Measurements from ENCODE around the gene ERVH48-1.
"Not testable (repeated sequence)": the region's sequence is repeated elsewhere in the genome, so short reads cannot be mapped to it uniquely, and the experiment has no call there.

The ERVH48-1 gene

GRCh38 chr21:42964086-42964485 is 38.7 kb upstream of the ERVH48-1 start:
- Histone ChIP-seq H3K27me3 (ENCODE audit: control insufficient read depth, insufficient read depth, low read length) (no peaks in the 10 kb centered on the region), H3K9me3 (ENCODE audit: control insufficient read depth, insufficient read depth, low read length) (no peaks in the 10 kb centered on the region), H3K4me3 (ENCODE audit: low read length) (no peak overlapping the region), H3K27ac (ENCODE audit: low read length) (no peak overlapping the region), H3K36me3 (ENCODE audit: control insufficient read depth, insufficient read depth, low read length) (no peaks in the 10 kb centered on the region), H3K4me1 (ENCODE audit: control insufficient read depth, insufficient read depth, low read length) (no peaks in the 10 kb centered on the region)
- no peak for DNase-seq (ENCODE audit: low read depth, low spot score)
- WGBS (ENCODE audit: insufficient coverage, insufficient read length), result no CpG with 5 or more reads among the region's 9 CpGs

GRCh38 chr21:42962380-42963007 is 37.1 kb upstream of the ERVH48-1 start:
- no peaks in the 10 kb centered on the region for H3K4me1 ChIP-seq (ENCODE audit: control insufficient read depth, insufficient read depth, low read length)
- DNase-seq (ENCODE audit: low read depth, low spot score), result no peak
- H3K9me3 ChIP-seq (ENCODE audit: control insufficient read depth, insufficient read depth, low read length), result no peaks in the 10 kb centered on the region
- H3K4me3 ChIP-seq (ENCODE audit: low read length), result no peak overlapping the region
- H3K27me3 ChIP-seq (ENCODE audit: control insufficient read depth, insufficient read depth, low read length), result no peaks in the 10 kb centered on the region
- no peak overlapping the region for H3K27ac ChIP-seq (ENCODE audit: low read length)
- H3K36me3 ChIP-seq (ENCODE audit: control insufficient read depth, insufficient read depth, low read length), result no peaks in the 10 kb centered on the region
- WGBS (ENCODE audit: insufficient coverage, insufficient read length), result no CpG with 5 or more reads among the region's 6 CpGs

- DNase-seq (ENCODE audit: low read depth, low spot score), result peak; percentile 81
- WGBS (ENCODE audit: insufficient coverage, insufficient read length), result no CpG with 5 or more reads among the region's 3 CpGs
- Histone ChIP-seq H3K27me3 (ENCODE audit: control insufficient read depth, insufficient read depth, low read length) (no peaks in the 10 kb centered on the region), H3K4me1 (ENCODE audit: control insufficient read depth, insufficient read depth, low read length) (no peaks in the 10 kb centered on the region; the same call in 1 of the 2 replicates), H3K27ac (ENCODE audit: low read length) (peak overlapping the region; percentile 93), H3K4me3 (ENCODE audit: low read length) (no peak overlapping the region), H3K36me3 (ENCODE audit: control insufficient read depth, insufficient read depth, low read length) (no peaks in the 10 kb centered on the region), H3K9me3 (ENCODE audit: control insufficient read depth, insufficient read depth, low read length) (no peaks in the 10 kb centered on the region)
Measured at GRCh38 chr21:42959728-42960127, 34.3 kb upstream of the ERVH48-1 start.

GRCh38 chr21:42958122-42958521 is 32.7 kb upstream of the ERVH48-1 start:
- H3K9me3 ChIP-seq (ENCODE audit: control insufficient read depth, insufficient read depth, low read length); H3K4me3 ChIP-seq (ENCODE audit: low read length); H3K27me3 ChIP-seq (ENCODE audit: control insufficient read depth, insufficient read depth, low read length); H3K4me1 ChIP-seq (ENCODE audit: control insufficient read depth, insufficient read depth, low read length); H3K36me3 ChIP-seq (ENCODE audit: control insufficient read depth, insufficient read depth, low read length); DNase-seq (ENCODE audit: low read depth, low spot score): not testable (repeated sequence)
- WGBS (ENCODE audit: insufficient coverage, insufficient read length), result no CpG with 5 or more reads among the region's 6 CpGs
- peak overlapping the region; percentile 46 for H3K27ac ChIP-seq (ENCODE audit: low read length)

- Histone ChIP-seq H3K27ac (ENCODE audit: low read length) (peak overlapping the region; percentile 78), H3K4me1 (ENCODE audit: control insufficient read depth, insufficient read depth, low read length) (no peaks in the 10 kb centered on the region; the same call in 1 of the 2 replicates), H3K27me3 (ENCODE audit: control insufficient read depth, insufficient read depth, low read length) (no peaks in the 10 kb centered on the region), H3K9me3 (ENCODE audit: control insufficient read depth, insufficient read depth, low read length) (no peaks in the 10 kb centered on the region), H3K4me3 (ENCODE audit: low read length) (no peak overlapping the region), H3K36me3 (ENCODE audit: control insufficient read depth, insufficient read depth, low read length) (no peaks in the 10 kb centered on the region)
- WGBS (ENCODE audit: insufficient coverage, insufficient read length), result no CpG with 5 or more reads among the region's 13 CpGs
- DNase-seq (ENCODE audit: low read depth, low spot score), result peak; percentile 94
Measured at GRCh38 chr21:42956824-42957630, 31.6 kb upstream of the ERVH48-1 start.

- H3K27ac ChIP-seq (ENCODE audit: low read length); H3K36me3 ChIP-seq (ENCODE audit: control insufficient read depth, insufficient read depth, low read length); H3K4me1 ChIP-seq (ENCODE audit: control insufficient read depth, insufficient read depth, low read length); H3K27me3 ChIP-seq (ENCODE audit: control insufficient read depth, insufficient read depth, low read length); DNase-seq (ENCODE audit: low read depth, low spot score); H3K4me3 ChIP-seq (ENCODE audit: low read length); H3K9me3 ChIP-seq (ENCODE audit: control insufficient read depth, insufficient read depth, low read length): not testable (repeated sequence)
- no CpG with 5 or more reads among the region's 9 CpGs for WGBS (ENCODE audit: insufficient coverage, insufficient read length)
Measured at GRCh38 chr21:42951193-42951592, 25.8 kb upstream of the ERVH48-1 start.

- not testable (repeated sequence) for H3K4me3 ChIP-seq (ENCODE audit: low read length); H3K27ac ChIP-seq (ENCODE audit: low read length); H3K9me3 ChIP-seq (ENCODE audit: control insufficient read depth, insufficient read depth, low read length); DNase-seq (ENCODE audit: low read depth, low spot score); H3K27me3 ChIP-seq (ENCODE audit: control insufficient read depth, insufficient read depth, low read length); H3K4me1 ChIP-seq (ENCODE audit: control insufficient read depth, insufficient read depth, low read length); H3K36me3 ChIP-seq (ENCODE audit: control insufficient read depth, insufficient read depth, low read length)
- no CpG with 5 or more reads among the region's 13 CpGs for WGBS (ENCODE audit: insufficient coverage, insufficient read length)
Measured at GRCh38 chr21:42949094-42949755, 23.8 kb upstream of the ERVH48-1 start.

- no peak for DNase-seq (ENCODE audit: low read depth, low spot score)
- H3K27ac ChIP-seq (ENCODE audit: low read length), result no peak overlapping the region
- H3K4me1 ChIP-seq (ENCODE audit: control insufficient read depth, insufficient read depth, low read length), result no peaks in the 10 kb centered on the region
- H3K4me3 ChIP-seq (ENCODE audit: low read length), result no peak overlapping the region
- H3K9me3 ChIP-seq (ENCODE audit: control insufficient read depth, insufficient read depth, low read length), result no peaks in the 10 kb centered on the region
- WGBS (ENCODE audit: insufficient coverage, insufficient read length), result no CpG with 5 or more reads among the region's 6 CpGs
- H3K27me3 ChIP-seq (ENCODE audit: control insufficient read depth, insufficient read depth, low read length), result no peaks in the 10 kb centered on the region
- no peaks in the 10 kb centered on the region for H3K36me3 ChIP-seq (ENCODE audit: control insufficient read depth, insufficient read depth, low read length)
Measured at GRCh38 chr21:42942244-42942643, 16.8 kb upstream of the ERVH48-1 start.

- DNase-seq (ENCODE audit: low read depth, low spot score), result no peak
- Histone ChIP-seq H3K36me3 (ENCODE audit: control insufficient read depth, insufficient read depth, low read length) (no peaks in the 10 kb centered on the region), H3K27ac (ENCODE audit: low read length) (no peak overlapping the region), H3K4me1 (ENCODE audit: control insufficient read depth, insufficient read depth, low read length) (no peaks in the 10 kb centered on the region), H3K27me3 (ENCODE audit: control insufficient read depth, insufficient read depth, low read length) (no peaks in the 10 kb centered on the region), H3K9me3 (ENCODE audit: control insufficient read depth, insufficient read depth, low read length) (no peaks in the 10 kb centered on the region), H3K4me3 (ENCODE audit: low read length) (no peak overlapping the region)
- no CpG with 5 or more reads among the region's 6 CpGs for WGBS (ENCODE audit: insufficient coverage, insufficient read length)
Measured at GRCh38 chr21:42941696-42942085, 16.3 kb upstream of the ERVH48-1 start.

GRCh38 chr21:42939582-42940413 is 14.4 kb upstream of the ERVH48-1 start:
- no peaks in the 10 kb centered on the region for H3K27me3 ChIP-seq (ENCODE audit: control insufficient read depth, insufficient read depth, low read length)
- H3K9me3 ChIP-seq (ENCODE audit: control insufficient read depth, insufficient read depth, low read length), result no peaks in the 10 kb centered on the region
- WGBS (ENCODE audit: insufficient coverage, insufficient read length), result 100% methylated on average over 2 of the region's 16 CpGs
- H3K4me3 ChIP-seq (ENCODE audit: low read length), result no peak overlapping the region
- H3K27ac ChIP-seq (ENCODE audit: low read length), result no peak overlapping the region
- H3K36me3 ChIP-seq (ENCODE audit: control insufficient read depth, insufficient read depth, low read length), result no peaks in the 10 kb centered on the region
- DNase-seq (ENCODE audit: low read depth, low spot score), result no peak
- H3K4me1 ChIP-seq (ENCODE audit: control insufficient read depth, insufficient read depth, low read length), result peaks cover 1% of the 10 kb centered on the region; the same call in 1 of the 2 replicates

Measured in iPS DF 6.9 (cell line).